B cell (primary cell): ENCODE results near the gene OR13J1. TPM values are rescaled to one million over a fixed set of nuclear protein-coding genes. Genes with fewer than 3 reads are reported as not detected.

Source experiments
- ATAC-seq: fragments of 200-7000 bp; cut with Tn5 transposase; one replicate; pipeline ENCODE4 v1.10.0; 2021; ENCODE audit warnings: low read depth, mild to moderate bottlenecking, moderate number of reproducible peaks, moderate library complexity
- CTCF ChIA-PET: fragments of 350-600 bp; sonication (Branson Sonifier 250); formaldehyde crosslinking; loops from one replicate; lab custom pipeline; 2021; ENCODE audit warnings: antibody characterized with exemption, inconsistent platforms; lab: Charles Lee
- POLR2A ChIA-PET: fragments of 350-600 bp; sonication (Branson Sonifier 250); formaldehyde crosslinking; loops from one replicate; lab custom pipeline; 2021; ENCODE audit warnings: antibody characterized with exemption; lab: Charles Lee
- DNase-seq: peaks from one replicate; pipeline ENCODE4 v3.0.0; 2013
- H2AFZ ChIP-seq: 2 replicates; pipeline ENCODE4 v1.6.1; 2012; ENCODE audit warnings: mild to moderate bottlenecking, low read depth, low read length; ENCODE audit not compliant: insufficient read depth, poor library complexity, severe bottlenecking
- H3K27ac ChIP-seq, 2 donors: 1 replicate in 1 of 2; 2 replicates in 1 of 2; pipeline ENCODE4 v1.5.1; 2012 to 2013; ENCODE audit warnings: low read length in 2 of 2, mild to moderate bottlenecking in 2 of 2, moderate library complexity in 1 of 2
- H3K27me3 ChIP-seq, 4 experiments: fragments of 200-600 bp in 1 of 4; sonication (generic) in 1 of 4; replicated peaks in 1 of 4; 1 replicate in 2 of 4; 2 replicates in 2 of 4; pipeline versions ENCODE4 v1.6.1 to v1.7.0; 2013 to 2016; ENCODE audit warnings: low read length in 3 of 4, mild to moderate bottlenecking in 2 of 4, mixed read lengths in 1 of 4, moderate library complexity in 1 of 4; ENCODE audit not compliant: insufficient read depth in 4 of 4, control insufficient read depth in 3 of 4; ENCODE audit errors: control extremely low read depth in 1 of 4
- H3K36me3 ChIP-seq, 2 experiments: replicated peaks in 1 of 2; 1 replicate in 1 of 2; 2 replicates in 1 of 2; pipeline versions ENCODE4 v1.6.1 to v1.7.1; 2013; ENCODE audit warnings: low read length in 1 of 2; ENCODE audit not compliant: insufficient read depth in 2 of 2, control insufficient read depth in 1 of 2; ENCODE audit errors: control extremely low read depth in 1 of 2, extremely low read depth in 1 of 2
- H3K4me1 ChIP-seq, 2 donors: fragments of 200-600 bp in 1 of 2; sonication (generic) in 1 of 2; 1 replicate in 1 of 2; 2 replicates in 1 of 2; pipeline versions ENCODE4 v1.5.1 to v1.6.1; 2013 to 2017; ENCODE audit warnings: low read length in 2 of 2; ENCODE audit not compliant: control insufficient read depth in 2 of 2, insufficient read depth in 2 of 2
- H3K4me2 ChIP-seq: replicated peaks from 2 replicates; pipeline ENCODE3; 2012; ENCODE audit warnings: mild to moderate bottlenecking, low read depth, low read length; ENCODE audit not compliant: poor library complexity, severe bottlenecking
- H3K4me3 ChIP-seq, 5 experiments: fragments of 200-600 bp in 1 of 5; sonication (generic) in 1 of 5; 1 replicate in 3 of 5; 2 replicates in 2 of 5; pipeline versions ENCODE4 v1.5.1 to v1.7.0; 2011 to 2016; ENCODE audit warnings: low read length in 4 of 5, mild to moderate bottlenecking in 4 of 5, low read depth in 2 of 5, control low read depth in 1 of 5, moderate library complexity in 1 of 5; ENCODE audit not compliant: insufficient read depth in 1 of 5; ENCODE audit errors: control extremely low read depth in 1 of 5, extremely low read depth in 1 of 5
- H3K79me2 ChIP-seq: fragments of 200-600 bp; sonication (generic); one replicate; pipeline ENCODE4 v1.6.0; 2016; ENCODE audit warnings: low read length; ENCODE audit not compliant: control insufficient read depth, insufficient read depth
- H3K9ac ChIP-seq: fragments of 200-600 bp; sonication (generic); 2 replicates; pipeline ENCODE4 v1.6.1; 2017; ENCODE audit warnings: mild to moderate bottlenecking, low read length, moderate library complexity
- H3K9me3 ChIP-seq, 3 donors: one replicate each; pipeline versions ENCODE4 v1.6.1 to v1.7.1; 2013; ENCODE audit warnings: low read length in 2 of 3; ENCODE audit not compliant: control insufficient read depth in 2 of 3, insufficient read depth in 1 of 3; ENCODE audit errors: control extremely low read depth in 1 of 3
- H4K20me1 ChIP-seq: 2 replicates; pipeline ENCODE4 v1.6.0; 2012; ENCODE audit warnings: mild to moderate bottlenecking, low read length; ENCODE audit not compliant: insufficient read depth, control insufficient read depth, poor library complexity, severe bottlenecking
- H3K27ac Mint-ChIP-seq: one replicate; pipeline ENCODE4 v1.8.0; 2021; ENCODE audit warnings: mixed read lengths
- H3K27me3 Mint-ChIP-seq: one replicate; pipeline ENCODE4 v1.8.0; 2021; ENCODE audit warnings: mixed read lengths
- H3K4me1 Mint-ChIP-seq: one replicate; pipeline ENCODE4 v1.8.0; 2021; ENCODE audit warnings: mixed read lengths
- H3K4me3 Mint-ChIP-seq: one replicate; pipeline ENCODE4 v1.8.0; 2021; ENCODE audit warnings: mixed read lengths
- H3K9me3 Mint-ChIP-seq: one replicate; pipeline ENCODE4 v1.8.0; 2022; ENCODE audit warnings: mixed read lengths; ENCODE audit not compliant: insufficient read depth
- CTCF ChIP-seq: fragments of 200-600 bp; IDR thresholded peaks from one replicate; pipeline ENCODE4 v1.8.0; 2022; ENCODE audit warnings: antibody characterized with exemption, mild to moderate bottlenecking
- EZH2 ChIP-seq: IDR thresholded peaks from 2 replicates; pipeline ENCODE4 v1.6.1; 2012; ENCODE audit warnings: borderline replicate concordance, low read depth, mild to moderate bottlenecking, moderate library complexity, low read length; ENCODE audit not compliant: insufficient read depth, poor library complexity, severe bottlenecking
- WGBS: methylation state at CpG from one replicate; pipeline ENCODE4 v1.1.5; 2013; ENCODE audit warnings: missing lambda C conversion rate; ENCODE audit not compliant: insufficient coverage; 5-methylcytosine and 5-hydroxymethylcytosine counted together
- intact Hi-C: fragments of 100-400 bp; cut with micrococcal nuclease; formaldehyde crosslinking; loops from one replicate; pipeline ENCODE4 v1.10.0; 2022
- polyA plus RNA-seq: library from polyadenylated mRNA; depleted of rRNA; stranded (reverse); fragments of >200 nt; gene quantifications from 2 replicates; pipeline ENCODE4 v1.2.3, GENCODE V29; 2012
- total RNA-seq, 2 donors: library from RNA; stranded (reverse); fragments of 120-200 nt in 1 of 2; gene quantifications; 1 replicate in 1 of 2; 2 replicates in 1 of 2; pipeline versions ENCODE4 v1.2.3 to v1.2.4, GENCODE V29; 2013 to 2022

The OR13J1 gene
- total and polyA plus RNA-seq, 2 donors (not counting 1 experiment from before 2014, with no cell fraction given): not detected

- intact Hi-C loops: no loop called here
- POLR2A ChIA-PET: no interaction called here
- no peak overlapping the region for H3K4me3 Mint-ChIP-seq
Measured at GRCh38 chr9:35906923-35907699, 36.9 kb upstream of the OR13J1 start.

More at GRCh38 chr9:35906923-35907699, 36.9 kb upstream of the OR13J1 start:
- Histone ChIP-seq H3K4me2 (no peak overlapping the region), H3K27ac (no peak overlapping the region), H3K9me3 (no peaks in the 10 kb centered on the region), H4K20me1 (no peaks in the 10 kb centered on the region), H3K4me1 (peaks cover 4 to 7% of the 10 kb centered on the region in 2 donors), H3K36me3 (no peaks in the 10 kb centered on the region), H3K4me3 (no peak overlapping the region), H3K27me3 (peaks cover 0 to 16% (median 3%) of the 10 kb centered on the region in 4 experiments), H3K9ac (no peak overlapping the region), H2AFZ (no peak overlapping the region), H3K79me2 (no peaks in the 10 kb centered on the region)
- no peaks in the 10 kb centered on the region for H3K9me3 Mint-ChIP-seq
- CTCF ChIA-PET: interaction anchor here (0.9 kb wide), 1 partner anchor 49 kb away, joined by 4 read pairs; no protein-coding TSS in a partner anchor
- DNase-seq (no peak), ATAC-seq (no peak)
- no peak overlapping the region for H3K27ac Mint-ChIP-seq
- TF ChIP-seq EZH2 (no peak), CTCF (no peak)
- peaks cover 7% of the 10 kb centered on the region for H3K4me1 Mint-ChIP-seq
- H3K27me3 Mint-ChIP-seq: peaks cover 30% of the 10 kb centered on the region
- 91% methylated on average over 14 of the region's 14 CpGs for WGBS
